ENCODE results near the gene COLQ. TPM values are rescaled to one million over a fixed set of nuclear protein-coding genes. Genes with fewer than 3 reads are reported as not detected.

The COLQ gene
- total and polyA plus RNA-seq, 10 donors: 1.9 to 29.8 (median 6.7) TPM

DNA sequence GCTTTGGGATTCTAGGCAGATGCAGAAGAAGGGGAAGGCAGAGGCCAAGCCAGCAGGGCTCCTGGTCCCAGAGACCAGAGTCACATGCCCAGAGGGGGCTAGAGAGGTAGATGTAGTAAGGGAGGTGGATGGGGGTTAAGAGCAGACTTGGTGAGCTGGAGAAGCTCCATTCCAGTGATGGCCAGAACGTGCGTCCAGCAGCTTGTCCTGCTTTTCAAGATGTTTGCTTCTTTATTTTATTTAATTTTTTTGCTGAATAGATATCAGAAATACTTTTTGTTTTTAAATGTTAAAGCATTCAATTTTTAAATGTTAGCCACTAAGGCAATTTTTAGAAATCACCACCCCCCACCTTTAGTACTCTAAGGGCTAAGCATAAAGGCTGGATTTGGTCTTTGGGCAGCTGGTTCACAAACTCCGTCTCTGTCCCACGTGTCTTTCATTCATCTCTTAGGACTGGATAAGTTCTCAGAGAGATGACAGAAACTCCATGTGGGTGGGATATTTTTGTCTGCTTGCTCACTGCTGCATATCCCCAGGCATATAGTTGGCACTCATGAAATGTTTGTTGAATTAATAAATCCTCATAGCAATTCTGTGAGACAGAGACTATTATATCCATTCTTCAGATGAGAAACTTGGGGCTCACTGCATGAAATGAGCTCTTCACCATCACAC, 6.7 kb downstream of the COLQ start:
- TF ChIP-seq, protein P1, sequence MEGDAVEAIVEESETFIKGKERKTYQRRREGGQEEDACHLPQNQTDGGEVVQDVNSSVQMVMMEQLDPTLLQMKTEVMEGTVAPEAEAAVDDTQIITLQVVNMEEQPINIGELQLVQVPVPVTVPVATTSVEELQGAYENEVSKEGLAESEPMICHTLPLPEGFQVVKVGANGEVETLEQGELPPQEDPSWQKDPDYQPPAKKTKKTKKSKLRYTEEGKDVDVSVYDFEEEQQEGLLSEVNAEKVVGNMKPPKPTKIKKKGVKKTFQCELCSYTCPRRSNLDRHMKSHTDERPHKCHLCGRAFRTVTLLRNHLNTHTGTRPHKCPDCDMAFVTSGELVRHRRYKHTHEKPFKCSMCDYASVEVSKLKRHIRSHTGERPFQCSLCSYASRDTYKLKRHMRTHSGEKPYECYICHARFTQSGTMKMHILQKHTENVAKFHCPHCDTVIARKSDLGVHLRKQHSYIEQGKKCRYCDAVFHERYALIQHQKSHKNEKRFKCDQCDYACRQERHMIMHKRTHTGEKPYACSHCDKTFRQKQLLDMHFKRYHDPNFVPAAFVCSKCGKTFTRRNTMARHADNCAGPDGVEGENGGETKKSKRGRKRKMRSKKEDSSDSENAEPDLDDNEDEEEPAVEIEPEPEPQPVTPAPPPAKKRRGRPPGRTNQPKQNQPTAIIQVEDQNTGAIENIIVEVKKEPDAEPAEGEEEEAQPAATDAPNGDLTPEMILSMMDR (IDR thresholded peaks at IDR 0.05 in 8 of 11, conservative IDR thresholded peaks at IDR 0.05 in 3 of 11): no peak
- DNase-seq: no peak
- Histone ChIP-seq H3K4me3 (no peak overlapping the region), H3K27ac (no peak overlapping the region), H3K36me3 (no peaks in the 10 kb centered on the region), H3K9me3 (no peaks in the 10 kb centered on the region), H3K27me3 (replicated peaks in 1 of 7) (no peaks in the 10 kb centered on the region), H3K4me1 (peaks cover 0 to 34% (median 8%) of the 10 kb centered on the region in 6 donors)
- intact Hi-C loops (cut with DNase I; ENCODE audit: low total_unique reads): no loop called here
- 92 to 97% (median 97%) methylated on average over 4 of the region's 4 CpGs for WGBS, 5 donors

DNA sequence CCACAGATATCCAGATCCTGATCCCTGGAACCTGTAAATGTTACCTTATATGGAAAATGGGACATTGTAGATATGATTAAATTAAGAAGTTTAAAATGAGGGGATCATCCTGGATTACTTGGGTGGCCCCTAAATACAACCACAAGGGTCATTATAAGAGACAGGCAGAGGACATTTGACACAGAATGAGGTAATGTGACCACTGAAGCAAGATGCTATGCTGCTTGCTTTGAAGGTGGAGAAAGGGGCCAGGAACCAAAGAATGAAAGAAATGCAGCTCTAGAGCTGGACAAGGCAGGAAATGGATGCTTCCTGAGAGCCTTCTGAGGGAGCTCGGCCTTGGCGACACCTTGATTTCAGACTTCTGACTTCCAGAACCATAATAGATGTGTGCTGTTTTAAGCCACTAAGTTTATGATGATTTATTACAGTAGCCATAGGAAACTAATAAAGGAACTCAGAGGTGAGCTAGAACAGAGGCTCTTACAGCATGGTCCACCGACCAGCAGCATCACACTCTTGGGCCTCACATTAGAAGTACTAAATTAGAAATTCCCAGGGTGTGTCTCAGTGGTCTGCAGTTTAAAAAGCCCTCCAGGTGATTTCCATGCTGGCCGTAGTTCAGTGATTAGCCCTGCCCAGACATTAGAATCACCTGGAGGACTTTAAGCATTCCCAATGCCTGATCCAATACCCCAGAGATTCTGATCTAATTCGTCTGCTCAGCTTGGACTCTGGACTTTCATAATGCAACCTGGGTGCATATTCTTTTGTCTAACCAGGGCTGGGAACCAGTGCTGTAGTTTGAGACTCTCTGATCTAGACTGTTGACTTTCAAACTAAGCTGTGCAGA, 7.5 kb downstream of the COLQ start:
- Histone ChIP-seq H3K9me3 (no peaks in the 10 kb centered on the region), H3K4me3 (no peak overlapping the region), H3K27me3 (replicated peaks in 1 of 7) (no peaks in the 10 kb centered on the region), H3K36me3 (no peaks in the 10 kb centered on the region), H3K4me1 (peaks cover 0 to 34% (median 8%) of the 10 kb centered on the region in 6 donors), H3K27ac (no peak overlapping the region)
- no peak for DNase-seq
- intact Hi-C loops (cut with DNase I; ENCODE audit: low total_unique reads): no loop called here
- WGBS, 5 donors: 49 to 60% (median 57%) methylated on average over 5 of the region's 5 CpGs
- TF ChIP-seq, protein P1 (IDR thresholded peaks at IDR 0.05 in 8 of 11, conservative IDR thresholded peaks at IDR 0.05 in 3 of 11): no peak
- TF ChIP-seq POLR2A (IDR thresholded peaks at IDR 0.05) (no peak), POLR2AphosphoS5 (IDR thresholded peaks at IDR 0.05) (no peak)

DNA sequence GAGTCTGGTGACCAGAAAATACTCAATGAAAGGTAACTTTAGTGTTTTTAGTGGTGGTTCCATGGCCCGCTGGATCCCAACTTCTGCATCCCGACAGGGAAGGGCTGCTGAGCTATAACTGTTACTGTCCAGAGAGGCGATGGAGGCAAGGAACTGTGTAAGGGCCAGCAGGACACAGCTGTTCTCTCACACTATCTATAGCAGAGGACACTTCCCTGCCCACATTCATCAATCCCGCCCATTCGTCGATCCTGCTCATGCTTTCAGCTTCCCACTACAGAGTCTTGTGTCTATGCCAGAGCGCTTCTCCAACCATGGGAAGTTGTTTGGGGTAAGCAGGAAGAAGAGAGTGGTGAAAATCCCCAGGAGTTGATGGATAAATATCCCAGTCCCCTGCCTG, 8.4 kb downstream of the COLQ start:
- H3K4me1 ChIP-seq: peaks cover 0 to 33% (median 8%) of the 10 kb centered on the region in 6 donors
- intact Hi-C loops (cut with DNase I; ENCODE audit: low total_unique reads): no loop called here
- 84 to 96% (median 89%) methylated on average over 7 of the region's 7 CpGs for WGBS, 5 donors
- TF ChIP-seq, protein P1 (IDR thresholded peaks at IDR 0.05 in 8 of 11, conservative IDR thresholded peaks at IDR 0.05 in 3 of 11): no peak
- TF ChIP-seq POLR2AphosphoS5 (IDR thresholded peaks at IDR 0.05) (no peak), POLR2A (IDR thresholded peaks at IDR 0.05) (no peak)
- H3K4me3 ChIP-seq: no peak overlapping the region
- no peaks in the 10 kb centered on the region for H3K36me3 ChIP-seq
- no peak overlapping the region for H3K27ac ChIP-seq
- no peaks in the 10 kb centered on the region for H3K9me3 ChIP-seq
- H3K27me3 ChIP-seq (replicated peaks in 1 of 7): no peaks in the 10 kb centered on the region
- DNase-seq: no peak

DNA sequence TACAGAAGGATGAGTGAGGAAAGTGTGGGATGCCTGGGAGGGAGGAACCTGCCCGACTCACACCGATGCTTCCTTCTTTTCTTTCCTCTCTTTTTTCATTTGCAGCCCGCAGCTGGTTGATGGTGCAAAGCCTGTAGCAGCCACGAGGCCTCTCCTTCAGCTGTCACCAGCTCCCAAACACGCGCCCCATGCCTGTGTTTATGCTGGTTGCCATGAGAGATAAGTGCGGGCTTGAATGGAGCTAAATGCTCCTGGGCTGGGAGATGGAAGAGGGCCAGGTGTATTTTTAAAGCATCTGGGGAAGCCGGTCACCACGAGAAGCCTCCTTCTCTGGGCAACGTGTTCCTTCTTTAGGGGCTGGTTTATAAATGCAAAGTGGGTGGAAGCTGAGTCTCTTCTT, 9.3 kb downstream of the COLQ start:
- intact Hi-C loops (cut with DNase I; ENCODE audit: low total_unique reads): no loop called here
- Histone ChIP-seq H3K27me3 (replicated peaks in 1 of 7) (no peaks in the 10 kb centered on the region), H3K9me3 (no peaks in the 10 kb centered on the region), H3K4me3 (no peak overlapping the region), H3K27ac (no peak overlapping the region), H3K36me3 (no peaks in the 10 kb centered on the region), H3K4me1 (peaks cover 0 to 23% (median 6%) of the 10 kb centered on the region in 6 donors)
- 27 to 48% (median 31%) methylated on average over 10 of the region's 10 CpGs for WGBS, 5 donors
- DNase-seq: no peak
- no peak for TF ChIP-seq POLR2AphosphoS5 (IDR thresholded peaks at IDR 0.05)
- TF ChIP-seq POLR2A (IDR thresholded peaks at IDR 0.05): no peak
- TF ChIP-seq, protein P1 (IDR thresholded peaks at IDR 0.05 in 8 of 11, conservative IDR thresholded peaks at IDR 0.05 in 3 of 11): no peak

Data from spleen (tissue), 11 donors.